GM19395 (cell line): ENCODE results near the gene PVALEF.

Experiments used
- ATAC-seq: cut with Tn5 transposase; IDR thresholded peaks from one replicate; pipeline ENCODE4 v1.9.1; 2021; ENCODE audit warnings: mild to moderate bottlenecking, moderate library complexity; ENCODE audit not compliant: unreplicated experiment

PVALEF gene

GRCh38 chr17:81180836-81181810, 15.8 kb downstream of the PVALEF start:
- no peak for ATAC-seq

GRCh38 chr17:81181811-81182185, 16.5 kb downstream of the PVALEF start:
- no peak for ATAC-seq

- ATAC-seq = no peak
Observed at GRCh38 chr17:81182596-81182995, 17.3 kb downstream of the PVALEF start.

GRCh38 chr17:81183316-81183715, 18.0 kb downstream of the PVALEF start:
- ATAC-seq = no peak

GRCh38 chr17:81183807-81184206, 18.5 kb downstream of the PVALEF start:
- no peak for ATAC-seq

GRCh38 chr17:81184555-81184954, 19.2 kb downstream of the PVALEF start:
- ATAC-seq = no peak

- ATAC-seq = no peak
Observed at GRCh38 chr17:81186203-81186602, 20.9 kb downstream of the PVALEF start.

GRCh38 chr17:81187120-81187519, 21.8 kb downstream of the PVALEF start:
- no peak for ATAC-seq

GRCh38 chr17:81187586-81188490, 22.5 kb downstream of the PVALEF start:
- no peak for ATAC-seq

- no peak for ATAC-seq
Observed at GRCh38 chr17:81188491-81188840, 23.2 kb downstream of the PVALEF start.

GRCh38 chr17:81189016-81189415, 23.7 kb downstream of the PVALEF start:
- no peak for ATAC-seq

GRCh38 chr17:81189670-81190530, 24.6 kb downstream of the PVALEF start:
- ATAC-seq = no peak

- no peak for ATAC-seq
Observed at GRCh38 chr17:81190591-81190990, 25.3 kb downstream of the PVALEF start.

- no peak for ATAC-seq
Observed at GRCh38 chr17:81191116-81191515, 25.8 kb downstream of the PVALEF start.

- no peak for ATAC-seq
Observed at GRCh38 chr17:81191646-81192045, 26.3 kb downstream of the PVALEF start.

- no peak for ATAC-seq
Observed at GRCh38 chr17:81192386-81193050, 27.2 kb downstream of the PVALEF start.

- no peak for ATAC-seq
Observed at GRCh38 chr17:81193051-81193410, 27.7 kb downstream of the PVALEF start.

GRCh38 chr17:81193470-81194224, 28.3 kb downstream of the PVALEF start:
- no peak for ATAC-seq

GRCh38 chr17:81194225-81194760, 29.0 kb downstream of the PVALEF start:
- ATAC-seq = no peak
